ENCODE measurements around the gene GPC1.

DNA sequence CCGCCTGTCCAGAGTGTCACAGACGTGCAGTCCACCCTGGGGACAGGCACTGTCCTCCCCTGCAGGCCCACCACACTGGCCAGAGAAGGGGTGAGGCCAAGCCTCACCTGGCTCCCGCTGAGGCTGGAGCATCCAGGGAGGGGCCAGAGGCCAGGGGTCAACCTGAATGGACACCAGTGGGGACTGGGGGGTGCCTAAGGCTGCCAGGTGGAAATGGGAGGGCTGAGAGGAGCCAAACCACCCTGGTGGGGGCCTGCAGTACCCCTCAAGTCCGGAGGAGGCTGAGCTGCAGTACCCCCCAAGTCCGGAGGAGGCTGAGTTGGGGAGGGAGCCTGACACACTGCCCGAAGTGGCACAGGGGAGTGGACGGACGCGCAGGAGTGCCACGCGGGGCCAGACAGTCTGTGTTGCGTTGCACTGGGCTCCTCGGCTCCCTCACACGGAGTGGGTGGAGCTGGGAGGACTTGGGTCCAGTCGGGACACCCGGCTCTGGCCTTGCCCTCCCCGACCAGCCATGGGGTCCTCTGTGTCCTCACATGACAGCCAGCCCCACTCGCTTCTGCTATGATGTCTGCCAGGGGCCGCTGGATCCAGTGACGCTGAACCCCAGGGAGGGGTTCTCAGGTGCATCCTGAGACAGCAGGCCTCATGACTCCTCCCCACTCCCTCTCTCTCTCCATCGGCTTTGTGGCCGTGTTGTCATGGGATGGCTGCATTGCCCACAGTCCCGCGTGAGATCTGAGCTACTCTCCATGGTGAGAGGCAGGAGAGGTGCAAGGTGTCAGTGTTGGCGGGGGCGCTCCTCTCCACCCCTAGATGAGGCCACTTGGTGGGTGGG, 22.3 kb upstream of the GPC1 start:
- no peak for TF ChIP-seq POLR2AphosphoS5 (IDR thresholded peaks at IDR 0.05)
- TF ChIP-seq, protein P1, sequence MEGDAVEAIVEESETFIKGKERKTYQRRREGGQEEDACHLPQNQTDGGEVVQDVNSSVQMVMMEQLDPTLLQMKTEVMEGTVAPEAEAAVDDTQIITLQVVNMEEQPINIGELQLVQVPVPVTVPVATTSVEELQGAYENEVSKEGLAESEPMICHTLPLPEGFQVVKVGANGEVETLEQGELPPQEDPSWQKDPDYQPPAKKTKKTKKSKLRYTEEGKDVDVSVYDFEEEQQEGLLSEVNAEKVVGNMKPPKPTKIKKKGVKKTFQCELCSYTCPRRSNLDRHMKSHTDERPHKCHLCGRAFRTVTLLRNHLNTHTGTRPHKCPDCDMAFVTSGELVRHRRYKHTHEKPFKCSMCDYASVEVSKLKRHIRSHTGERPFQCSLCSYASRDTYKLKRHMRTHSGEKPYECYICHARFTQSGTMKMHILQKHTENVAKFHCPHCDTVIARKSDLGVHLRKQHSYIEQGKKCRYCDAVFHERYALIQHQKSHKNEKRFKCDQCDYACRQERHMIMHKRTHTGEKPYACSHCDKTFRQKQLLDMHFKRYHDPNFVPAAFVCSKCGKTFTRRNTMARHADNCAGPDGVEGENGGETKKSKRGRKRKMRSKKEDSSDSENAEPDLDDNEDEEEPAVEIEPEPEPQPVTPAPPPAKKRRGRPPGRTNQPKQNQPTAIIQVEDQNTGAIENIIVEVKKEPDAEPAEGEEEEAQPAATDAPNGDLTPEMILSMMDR (IDR thresholded peaks at IDR 0.05 in 8 of 11, conservative IDR thresholded peaks at IDR 0.05 in 3 of 11), result no peak
- no peak for TF ChIP-seq POLR2A (IDR thresholded peaks at IDR 0.05)
